H1 (cell line): ENCODE measurements around the gene ABHD12B. TPM values are rescaled to one million over a fixed set of nuclear protein-coding genes. Genes with fewer than 3 reads are reported as not detected.

Source experiments
- ASH2L ChIP-seq: fragments of 200-600, 300-600 bp; sonication (generic); IDR thresholded peaks from one replicate; pipeline ENCODE4 v1.7.1; 2017; ENCODE audit warnings: low read length
- CEBPB ChIP-seq: IDR thresholded peaks from 2 replicates; pipeline ENCODE4 v1.6.1; 2012; ENCODE audit warnings: low read depth, low read length
- FOSL1 ChIP-seq: IDR thresholded peaks from 2 replicates; pipeline ENCODE4 v1.6.1; 2011; ENCODE audit warnings: mild to moderate bottlenecking, low read depth, low read length, moderate library complexity; ENCODE audit not compliant: insufficient read depth
- JUN ChIP-seq: IDR thresholded peaks from 2 replicates; pipeline ENCODE4 v1.6.1; 2011; ENCODE audit warnings: low read depth, mild to moderate bottlenecking, improper control_type of control experiment, low read length
- KDM4A ChIP-seq: IDR thresholded peaks from one replicate; pipeline ENCODE4 v1.7.1; 2012; ENCODE audit warnings: low read depth, mild to moderate bottlenecking, moderate library complexity, low read length, inconsistent platforms; ENCODE audit not compliant: severe bottlenecking
- polyA plus RNA-seq, 7 experiments: library from polyadenylated mRNA; depleted of rRNA in 3 of 7; stranded (reverse) in 5 of 7; unstranded in 2 of 7; fragments of >200 nt in 5 of 7; fragments of 200-250 nt in 2 of 7; gene quantifications; 1 replicate in 5 of 7; 2 replicates in 1 of 7; 4 replicates in 1 of 7; pipeline versions ENCODE4 v1.2.1 to v1.2.3, GENCODE V29; 2011 to 2013; ENCODE audit warnings: missing spikeins in 2 of 7, mixed read lengths in 2 of 7
- total RNA-seq: library from RNA; stranded (reverse); fragmentation: NEBNext Ultra II Directional; extraction: Animal tissue kit (Norgen Biotek cat#: 25700); gene quantifications from 2 replicates; pipeline ENCODE4 v1.2.1, GENCODE V29; 2021

The ABHD12B gene
- total and polyA plus RNA-seq, 2 of the 8 experiments (the other 6 are each of a cell fraction or from before 2014, with no cell fraction given), result 4.0 to 102 TPM

- TF ChIP-seq KDM4A (no peak), JUN (no peak), CEBPB (no peak), ASH2L (no peak), FOSL1 (no peak)
Measured at GRCh38 chr14:50865391-50866076, 6.3 kb upstream of the ABHD12B start (continued).
